OCI-LY3 (cell line): ENCODE data around the gene NEDD8.

Experiments
- H2AFZ ChIP-seq: fragments of 200-600, 300-600 bp; shearing (Covaris generic); 2 replicates; pipeline ENCODE4 v1.6.0; 2014; ENCODE audit warnings: antibody characterized with exemption, low read depth, low read length
- H3K27ac ChIP-seq: fragments of 200-600, 300-600 bp; sonication (generic); 2 replicates; pipeline ENCODE4 v1.5.1; 2014; ENCODE audit warnings: mild to moderate bottlenecking, low read length, moderate library complexity, mixed read lengths
- H3K27me3 ChIP-seq: fragments of 200-600, 300-600 bp; sonication (generic); 2 replicates; pipeline ENCODE4 v1.6.1; 2014; ENCODE audit warnings: low read depth, low read length, mixed read lengths
- H3K36me3 ChIP-seq: fragments of 200-600, 300-600 bp; sonication (generic); replicated peaks from 2 replicates; pipeline ENCODE3; 2014; ENCODE audit warnings: low read depth, low read length, mixed read lengths
- H3K4me1 ChIP-seq: fragments of 300-600, 200-600 bp; sonication (generic); 2 replicates; pipeline ENCODE4 v1.6.1; 2014; ENCODE audit warnings: low read length, mixed read lengths
- H3K4me2 ChIP-seq: fragments of 200-600, 300-600 bp; sonication (generic); 2 replicates; pipeline ENCODE4 v1.6.1; 2014; ENCODE audit warnings: low read length, mixed read lengths
- H3K4me3 ChIP-seq: fragments of 300-600, 200-600 bp; sonication (generic); 2 replicates; pipeline ENCODE4 v1.5.1; 2014; ENCODE audit warnings: antibody characterized with exemption, mild to moderate bottlenecking, low read length, moderate library complexity
- H3K79me2 ChIP-seq: fragments of 300-600, 200-600 bp; shearing (Covaris generic); 2 replicates; pipeline ENCODE4 v1.6.1; 2014; ENCODE audit warnings: mild to moderate bottlenecking, low read length, mixed read lengths
- H3K9ac ChIP-seq: fragments of 300-600, 200-600 bp; shearing (Covaris generic); 2 replicates; pipeline ENCODE4 v1.6.0; 2014; ENCODE audit warnings: mild to moderate bottlenecking, low read length, moderate library complexity
- H3K9me3 ChIP-seq: fragments of 200-600, 300-600 bp; shearing (Covaris generic); 2 replicates; pipeline ENCODE4 v1.6.1; 2014; ENCODE audit warnings: low read length, mixed read lengths; ENCODE audit not compliant: insufficient read depth
- H4K20me1 ChIP-seq: fragments of 200-600, 300-600 bp; sonication (generic); 2 replicates; pipeline ENCODE4 v1.6.1; 2016; ENCODE audit warnings: low read length, mixed read lengths; ENCODE audit not compliant: insufficient read depth
- EZH2phosphoT487 ChIP-seq: fragments of 200-600 bp; shearing (Covaris generic); IDR thresholded peaks from 2 replicates; pipeline ENCODE4 v1.6.1; 2018; ENCODE audit warnings: antibody characterized with exemption, mixed run types, low read depth
- TF ChIP-seq, protein P1 (sequence below): fragments of 200-600, 300-600 bp; sonication (generic); IDR thresholded peaks from 2 replicates; pipeline ENCODE4 v1.5.1; 2014; ENCODE audit warnings: antibody characterized with exemption, low read length, low read depth

NEDD8 gene

DNA sequence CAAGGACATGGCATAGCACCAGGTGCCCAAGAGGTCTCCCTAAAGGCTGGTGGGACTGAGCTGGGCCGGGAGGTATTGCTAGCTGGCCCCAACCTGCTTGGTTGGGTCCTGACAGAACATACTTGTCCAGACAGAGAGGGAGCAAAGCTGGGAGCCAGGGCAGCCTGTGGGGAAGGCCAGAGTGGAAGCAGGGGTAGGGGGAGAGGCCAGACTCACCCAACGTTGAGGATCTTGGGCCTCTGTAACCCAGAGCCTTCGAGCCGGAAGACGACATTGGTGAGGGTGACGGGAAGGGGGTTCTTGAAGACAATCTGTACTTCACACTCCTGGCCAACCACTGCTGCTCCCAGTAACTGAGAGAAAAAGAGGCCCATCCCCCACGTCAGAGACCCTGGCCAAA, 21.8 kb upstream of the NEDD8 start:
- no peaks in the 10 kb centered on the region for H3K79me2 ChIP-seq
- no peak overlapping the region for H3K9ac ChIP-seq
- H3K27ac ChIP-seq = no peak overlapping the region
- H3K9me3 ChIP-seq = no peaks in the 10 kb centered on the region
- TF ChIP-seq, protein P1, sequence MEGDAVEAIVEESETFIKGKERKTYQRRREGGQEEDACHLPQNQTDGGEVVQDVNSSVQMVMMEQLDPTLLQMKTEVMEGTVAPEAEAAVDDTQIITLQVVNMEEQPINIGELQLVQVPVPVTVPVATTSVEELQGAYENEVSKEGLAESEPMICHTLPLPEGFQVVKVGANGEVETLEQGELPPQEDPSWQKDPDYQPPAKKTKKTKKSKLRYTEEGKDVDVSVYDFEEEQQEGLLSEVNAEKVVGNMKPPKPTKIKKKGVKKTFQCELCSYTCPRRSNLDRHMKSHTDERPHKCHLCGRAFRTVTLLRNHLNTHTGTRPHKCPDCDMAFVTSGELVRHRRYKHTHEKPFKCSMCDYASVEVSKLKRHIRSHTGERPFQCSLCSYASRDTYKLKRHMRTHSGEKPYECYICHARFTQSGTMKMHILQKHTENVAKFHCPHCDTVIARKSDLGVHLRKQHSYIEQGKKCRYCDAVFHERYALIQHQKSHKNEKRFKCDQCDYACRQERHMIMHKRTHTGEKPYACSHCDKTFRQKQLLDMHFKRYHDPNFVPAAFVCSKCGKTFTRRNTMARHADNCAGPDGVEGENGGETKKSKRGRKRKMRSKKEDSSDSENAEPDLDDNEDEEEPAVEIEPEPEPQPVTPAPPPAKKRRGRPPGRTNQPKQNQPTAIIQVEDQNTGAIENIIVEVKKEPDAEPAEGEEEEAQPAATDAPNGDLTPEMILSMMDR = no peak
- no peak for TF ChIP-seq EZH2phosphoT487
- no peak overlapping the region for H3K4me3 ChIP-seq
- H4K20me1 ChIP-seq = no peaks in the 10 kb centered on the region
- H3K4me1 ChIP-seq = peaks cover 12% of the 10 kb centered on the region
- no peaks in the 10 kb centered on the region for H3K36me3 ChIP-seq
- no peak overlapping the region for H2AFZ ChIP-seq
- no peak overlapping the region for H3K4me2 ChIP-seq
- no peaks in the 10 kb centered on the region for H3K27me3 ChIP-seq

DNA sequence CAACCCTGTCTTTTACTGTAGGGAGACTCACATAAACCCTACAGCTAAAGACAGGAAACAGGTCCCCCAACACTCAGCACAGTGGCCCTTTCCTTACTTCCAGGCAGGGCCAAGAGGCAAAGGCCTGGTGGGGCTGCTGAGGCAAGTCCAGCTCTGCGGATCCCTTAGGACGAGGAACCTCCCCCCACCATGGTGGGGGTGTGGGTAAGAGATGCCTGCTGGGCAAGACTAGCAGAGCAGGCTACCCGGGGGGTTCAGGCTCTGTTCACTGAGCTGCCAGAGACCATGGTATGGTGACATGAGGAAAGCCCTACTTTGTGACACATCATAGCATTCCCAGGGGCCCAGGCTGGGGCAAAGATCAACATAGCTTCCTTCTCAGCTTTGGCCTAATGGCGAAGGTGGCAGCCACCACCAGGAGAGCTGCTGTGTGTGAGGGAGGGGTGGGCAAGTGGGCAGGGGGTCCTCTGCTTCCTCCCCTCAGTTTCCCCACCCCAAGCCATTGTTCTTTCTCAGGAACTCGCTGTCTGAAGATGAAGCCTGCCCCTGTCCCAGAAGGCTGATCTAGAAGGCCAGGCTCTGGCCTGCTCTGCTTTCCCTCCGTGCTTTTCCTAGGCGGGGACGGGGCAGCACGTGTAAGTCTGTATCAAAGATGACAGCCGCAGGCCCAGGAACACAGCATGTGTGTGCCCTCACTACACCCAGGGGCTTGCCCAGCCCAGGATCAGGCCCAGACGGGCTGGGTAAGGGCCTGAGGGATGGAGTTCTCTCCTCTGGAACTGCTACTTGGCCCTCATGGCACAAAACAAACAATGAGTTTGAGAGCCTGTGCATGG, 20.3 kb upstream of the NEDD8 start:
- H3K4me3 ChIP-seq = no peak overlapping the region
- peaks cover 17% of the 10 kb centered on the region for H3K4me1 ChIP-seq
- H3K27ac ChIP-seq = no peak overlapping the region
- no peaks in the 10 kb centered on the region for H3K36me3 ChIP-seq
- H2AFZ ChIP-seq = no peak overlapping the region
- no peak for TF ChIP-seq EZH2phosphoT487
- TF ChIP-seq, protein P1 = no peak
- no peak overlapping the region for H3K4me2 ChIP-seq
- H3K79me2 ChIP-seq = no peaks in the 10 kb centered on the region
- H3K9me3 ChIP-seq = no peaks in the 10 kb centered on the region
- no peak overlapping the region for H3K9ac ChIP-seq
- H4K20me1 ChIP-seq = no peaks in the 10 kb centered on the region
- H3K27me3 ChIP-seq = no peaks in the 10 kb centered on the region

DNA sequence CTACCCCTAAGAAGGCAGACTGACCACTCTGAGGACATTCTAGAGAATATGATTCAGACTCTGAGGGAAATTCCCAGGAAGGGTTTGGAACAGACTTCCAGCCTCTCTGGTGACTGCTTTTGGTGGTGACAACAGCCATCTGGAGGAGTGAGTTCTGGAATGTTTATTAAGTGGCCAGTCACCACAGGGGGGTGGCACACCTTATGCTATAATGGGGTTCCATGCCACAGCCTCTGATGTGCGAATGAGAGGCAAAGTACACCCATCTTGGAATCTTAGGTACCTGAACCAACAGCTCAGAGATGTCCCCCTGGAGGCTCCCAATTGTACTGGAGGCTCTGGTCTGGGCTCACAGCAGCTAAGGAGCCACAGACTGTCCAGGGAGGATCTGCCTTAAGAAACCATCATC, 19.7 kb upstream of the NEDD8 start:
- Histone ChIP-seq H3K9me3 (no peaks in the 10 kb centered on the region), H4K20me1 (no peaks in the 10 kb centered on the region), H3K4me3 (no peak overlapping the region), H3K27ac (no peak overlapping the region), H3K27me3 (no peaks in the 10 kb centered on the region), H3K4me2 (no peak overlapping the region), H2AFZ (no peak overlapping the region), H3K36me3 (no peaks in the 10 kb centered on the region), H3K9ac (no peak overlapping the region), H3K4me1 (peaks cover 23% of the 10 kb centered on the region), H3K79me2 (no peaks in the 10 kb centered on the region)
- no peak for TF ChIP-seq EZH2phosphoT487
- TF ChIP-seq, protein P1 = no peak

DNA sequence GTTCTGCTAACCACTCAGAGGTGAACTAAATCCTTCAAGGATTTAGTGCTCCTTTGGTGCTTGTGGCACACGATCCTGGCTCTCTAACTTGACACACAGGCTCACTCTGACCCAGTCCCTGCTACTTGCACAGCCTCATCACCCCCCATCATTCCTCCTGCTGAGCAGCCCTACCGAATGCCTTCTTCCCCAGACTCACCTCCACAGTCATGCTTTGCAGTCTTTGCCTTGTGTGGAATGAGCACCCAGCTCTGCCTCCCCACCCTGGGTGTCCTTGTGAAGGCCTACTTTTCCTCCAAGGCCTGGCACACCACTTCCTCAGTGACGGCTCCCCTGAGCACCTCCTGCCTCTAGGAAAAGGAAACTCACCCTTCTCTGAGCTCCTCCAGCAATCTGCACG, 18.2 kb upstream of the NEDD8 start:
- no peaks in the 10 kb centered on the region for H4K20me1 ChIP-seq
- no peak overlapping the region for H3K4me3 ChIP-seq
- TF ChIP-seq, protein P1 = no peak
- no peak for TF ChIP-seq EZH2phosphoT487
- no peaks in the 10 kb centered on the region for H3K27me3 ChIP-seq
- no peaks in the 10 kb centered on the region for H3K36me3 ChIP-seq
- peaks cover 30% of the 10 kb centered on the region for H3K4me1 ChIP-seq
- no peak overlapping the region for H3K27ac ChIP-seq
- H3K9me3 ChIP-seq = no peaks in the 10 kb centered on the region
- no peaks in the 10 kb centered on the region for H3K79me2 ChIP-seq
- H2AFZ ChIP-seq = no peak overlapping the region
- no peak overlapping the region for H3K4me2 ChIP-seq
- H3K9ac ChIP-seq = no peak overlapping the region
